H7 (cell line): ENCODE results near the gene CEBPB. TPM values are rescaled to one million over a fixed set of nuclear protein-coding genes. Genes with fewer than 3 reads are reported as not detected.
"Not testable (repeated sequence)": the region's sequence is repeated elsewhere in the genome, so short reads cannot be mapped to it uniquely, and the experiment has no call there.

Experiments
- DNase-seq: peaks from one replicate; pipeline ENCODE4 v3.0.0; 2012
- H3K27me3 ChIP-seq: 2 replicates; pipeline ENCODE4 v1.6.0; 2011; ENCODE audit warnings: mild to moderate bottlenecking, low read length; ENCODE audit not compliant: control insufficient read depth, insufficient read depth
- H3K36me3 ChIP-seq: replicated peaks from 2 replicates; pipeline ENCODE4 v1.5.1; 2011; ENCODE audit warnings: low read length; ENCODE audit not compliant: control insufficient read depth, insufficient read depth
- H3K4me3 ChIP-seq: 2 replicates; pipeline ENCODE4 v1.5.1; 2011; ENCODE audit warnings: low read depth, mild to moderate bottlenecking, control low read depth, low read length, moderate library complexity; ENCODE audit not compliant: insufficient read depth
- total RNA-seq: library from RNA; depleted of rRNA; stranded (reverse); fragments of >200 nt; shearing (Covaris generic); gene quantifications from 2 replicates; pipeline ENCODE4 v1.2.3, GENCODE V29; 2014

The CEBPB gene
- total RNA-seq, 1 experiment from 2014 or later, result 23.5 TPM

DNA sequence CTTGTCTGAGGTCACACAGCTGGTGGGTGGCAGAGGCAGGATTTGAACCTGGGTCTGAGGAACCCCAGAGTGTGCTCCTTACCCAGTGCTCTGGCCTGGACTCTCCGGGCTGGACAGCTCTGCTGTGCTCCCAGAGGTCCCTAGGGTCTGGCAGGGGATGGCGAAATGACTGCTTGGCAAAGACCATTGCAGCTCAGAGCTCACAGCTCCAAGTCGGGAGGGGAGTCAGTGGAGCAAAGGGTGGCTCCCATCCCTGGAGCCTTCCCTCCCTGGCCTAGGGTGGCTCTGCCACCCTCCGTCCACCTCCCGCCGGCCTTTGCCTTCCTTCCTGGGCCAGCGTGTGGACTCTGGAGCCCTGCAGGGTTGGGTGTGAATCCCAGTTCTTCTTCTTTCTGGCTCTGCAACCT lies 17.5 kb downstream of the CEBPB start:
- DNase-seq, result peak; percentile 28
- Histone ChIP-seq H3K27me3 (no peaks in the 10 kb centered on the region), H3K4me3 (no peak overlapping the region), H3K36me3 (no peaks in the 10 kb centered on the region)

- not testable (repeated sequence) for DNase-seq, H3K4me3 ChIP-seq, H3K27me3 ChIP-seq, H3K36me3 ChIP-seq
These were observed 18.2 kb downstream of the CEBPB start for GRCh38 chr20:50208815-50209214.

GRCh38 chr20:50210066-50210619 lies 19.5 kb downstream of the CEBPB start:
- no peak for DNase-seq
- H3K36me3 ChIP-seq, result no peaks in the 10 kb centered on the region
- H3K4me3 ChIP-seq, result no peak overlapping the region
- H3K27me3 ChIP-seq, result no peaks in the 10 kb centered on the region

GRCh38 chr20:50211091-50211490 lies 20.5 kb downstream of the CEBPB start:
- Histone ChIP-seq H3K36me3 (no peaks in the 10 kb centered on the region), H3K4me3 (no peak overlapping the region), H3K27me3 (no peaks in the 10 kb centered on the region)
- DNase-seq, result no peak

DNA sequence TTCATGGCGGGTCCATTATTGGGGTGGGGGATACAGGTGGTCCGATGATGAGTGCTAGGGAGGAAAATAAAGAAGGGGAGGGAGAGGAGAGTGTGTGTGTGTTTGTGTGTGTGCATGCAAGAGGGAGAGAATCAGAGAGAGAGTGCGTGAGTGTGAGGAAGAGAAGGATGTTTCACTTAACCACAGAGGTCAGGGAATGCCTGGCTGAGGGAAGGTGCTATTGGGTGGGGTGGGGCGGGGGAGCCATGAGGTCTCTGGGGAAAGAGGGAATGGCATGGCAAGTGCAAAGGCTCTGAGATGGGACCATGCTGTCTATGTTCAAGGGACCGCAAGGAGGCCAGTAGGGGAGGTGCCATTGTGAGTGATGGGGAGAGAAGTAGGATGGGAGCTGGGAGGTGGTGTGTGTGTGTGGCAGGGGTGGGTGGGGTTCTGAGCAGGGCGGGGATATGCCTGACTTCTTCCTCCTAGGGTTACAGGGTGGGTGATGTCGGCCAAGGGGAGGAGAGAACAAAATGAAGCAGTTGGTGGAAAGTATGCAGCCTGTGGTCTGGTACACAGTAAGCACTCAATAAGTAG lies 23.0 kb downstream of the CEBPB start:
- no peaks in the 10 kb centered on the region for H3K36me3 ChIP-seq
- peak; percentile 59 for DNase-seq
- H3K4me3 ChIP-seq, result no peak overlapping the region
- no peaks in the 10 kb centered on the region for H3K27me3 ChIP-seq

DNA sequence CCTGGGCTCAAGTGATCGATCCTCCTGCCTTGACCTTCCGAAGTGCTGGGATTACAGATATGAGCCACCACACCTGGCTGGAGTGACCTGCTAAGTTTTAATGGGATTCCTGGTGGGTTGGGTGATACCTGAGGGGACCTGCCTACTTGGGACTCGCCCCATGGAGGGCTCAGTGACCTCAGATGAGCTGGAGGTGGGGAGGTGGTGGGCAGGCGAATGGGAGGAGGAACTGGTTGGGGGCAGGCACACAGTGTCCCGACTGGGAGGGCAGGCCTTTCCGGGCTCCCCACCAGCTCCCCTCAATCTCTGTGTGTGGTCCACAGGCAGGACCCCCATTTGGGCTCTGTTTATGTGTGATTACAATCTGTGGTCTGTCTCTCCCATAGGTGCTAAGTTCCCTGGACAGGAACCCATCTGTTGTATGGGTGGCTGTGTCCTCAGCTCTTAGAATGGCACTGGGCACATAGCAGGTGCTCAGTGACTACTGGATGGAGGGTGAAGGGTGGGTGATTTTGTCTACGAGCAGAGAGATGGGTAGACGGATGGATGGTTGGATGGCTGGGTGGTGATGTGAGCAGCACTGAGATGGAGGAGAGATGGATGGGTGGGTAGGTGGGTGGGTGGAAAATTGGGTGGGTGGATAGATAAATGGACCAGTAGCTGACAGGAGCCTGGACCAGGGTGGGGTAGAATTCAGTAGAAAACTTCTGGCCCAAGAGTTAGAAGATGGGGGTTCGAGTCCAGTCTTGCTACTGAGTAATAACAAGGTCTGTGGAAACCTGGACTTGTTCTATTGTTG lies 23.8 kb downstream of the CEBPB start:
- Histone ChIP-seq H3K4me3 (no peak overlapping the region), H3K27me3 (no peaks in the 10 kb centered on the region), H3K36me3 (no peaks in the 10 kb centered on the region)
- peak; percentile 28 for DNase-seq

GRCh38 chr20:50215101-50215690 lies 24.6 kb downstream of the CEBPB start:
- H3K27me3 ChIP-seq, result no peaks in the 10 kb centered on the region
- H3K36me3 ChIP-seq, result no peaks in the 10 kb centered on the region
- DNase-seq, result peak; percentile 51
- H3K4me3 ChIP-seq, result no peak overlapping the region

GRCh38 chr20:50215926-50216325 lies 25.3 kb downstream of the CEBPB start:
- peak; percentile 63 for DNase-seq

GRCh38 chr20:50216543-50217206 lies 26.0 kb downstream of the CEBPB start:
- H3K36me3 ChIP-seq, result no peaks in the 10 kb centered on the region
- H3K27me3 ChIP-seq, result no peaks in the 10 kb centered on the region
- no peak overlapping the region for H3K4me3 ChIP-seq
- DNase-seq, result peak; percentile 61

More at GRCh38 chr20:50215926-50216325, 25.3 kb downstream of the CEBPB start:
- H3K4me3 ChIP-seq, result no peak overlapping the region
- no peaks in the 10 kb centered on the region for H3K36me3 ChIP-seq
- no peaks in the 10 kb centered on the region for H3K27me3 ChIP-seq

DNA sequence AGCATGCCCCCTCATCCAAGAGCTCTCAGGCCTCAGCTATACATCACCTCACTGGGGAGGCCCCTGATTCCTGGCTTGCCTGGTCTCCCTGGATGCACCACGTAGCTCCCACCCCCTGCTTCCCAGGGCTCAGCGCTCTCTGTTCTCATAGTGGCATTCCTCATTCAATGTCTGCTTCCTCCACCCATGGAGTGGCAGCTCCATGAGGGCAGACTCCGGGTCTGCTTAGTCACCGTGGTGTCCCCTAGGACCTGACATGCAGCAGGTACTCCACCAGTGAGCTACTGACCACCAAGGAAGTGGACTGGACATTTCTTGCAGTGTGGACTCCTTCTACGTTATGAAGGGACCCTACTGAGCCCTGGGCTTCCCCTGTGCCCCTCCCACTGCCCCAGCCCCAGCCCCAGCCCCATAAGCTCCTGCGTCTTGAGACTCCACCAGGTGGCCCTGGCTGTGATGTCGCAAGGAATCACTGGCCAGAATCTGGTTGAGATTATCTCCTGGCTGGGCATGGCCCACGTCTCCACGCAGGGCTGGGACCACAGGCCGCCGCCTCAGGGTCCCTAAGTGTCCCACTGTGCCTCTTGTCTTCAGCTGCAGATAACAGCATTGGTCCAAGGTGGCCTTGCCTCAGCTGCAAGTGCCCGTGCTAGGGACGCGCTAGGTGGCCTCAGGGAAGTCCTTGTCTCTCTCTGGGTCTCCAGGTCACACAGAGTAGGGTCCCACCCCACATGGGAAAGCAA lies 26.7 kb downstream of the CEBPB start:
- peak; percentile 48 for DNase-seq
- Histone ChIP-seq H3K27me3 (no peaks in the 10 kb centered on the region), H3K36me3 (no peaks in the 10 kb centered on the region), H3K4me3 (no peak overlapping the region)

DNA sequence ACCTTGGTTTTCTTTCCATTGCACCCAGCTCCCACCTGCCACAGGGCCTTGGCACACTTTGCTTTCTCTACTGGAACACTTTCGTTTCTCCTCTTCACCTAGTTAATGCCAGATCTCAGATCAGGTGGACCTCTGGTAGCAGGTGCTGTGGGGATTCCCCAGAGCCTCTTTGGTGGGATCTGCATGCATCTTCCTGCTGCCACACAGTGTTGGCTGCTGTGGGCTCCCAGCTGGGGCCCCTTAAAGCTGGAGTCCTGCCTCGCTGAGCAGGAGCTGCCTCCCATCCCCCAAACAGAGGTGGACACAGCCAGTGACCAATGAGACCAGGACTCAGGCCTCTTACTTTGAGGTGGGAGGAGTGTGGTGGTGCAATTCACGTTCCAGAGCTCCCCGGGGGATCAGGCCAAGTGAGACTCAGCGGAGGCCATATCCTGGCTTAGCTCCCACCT lies 28.4 kb downstream of the CEBPB start:
- peak; percentile 63 for DNase-seq
- no peak overlapping the region for H3K4me3 ChIP-seq
- H3K27me3 ChIP-seq, result no peaks in the 10 kb centered on the region
- no peaks in the 10 kb centered on the region for H3K36me3 ChIP-seq

DNA sequence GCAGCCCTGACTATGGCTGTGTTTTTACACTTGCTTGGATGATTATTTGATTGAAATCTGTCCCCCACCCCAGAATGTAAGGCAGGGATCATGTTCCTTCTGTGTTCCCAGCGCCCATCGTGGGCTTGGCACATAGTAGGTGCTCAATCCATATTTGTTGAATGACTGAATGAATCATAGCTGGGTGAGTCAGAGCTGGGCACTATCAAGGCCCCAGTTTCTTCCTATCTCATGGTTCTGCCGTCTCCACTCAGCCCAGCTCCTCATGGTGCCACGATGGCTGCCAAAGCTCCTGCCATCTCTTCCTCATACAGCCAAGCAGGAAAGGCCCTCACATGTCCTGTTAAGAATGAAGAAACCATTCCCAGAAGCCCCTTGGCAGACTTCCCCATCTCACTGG lies 29.0 kb downstream of the CEBPB start:
- Histone ChIP-seq H3K4me3 (no peak overlapping the region), H3K27me3 (no peaks in the 10 kb centered on the region), H3K36me3 (no peaks in the 10 kb centered on the region)
- no peak for DNase-seq

DNA sequence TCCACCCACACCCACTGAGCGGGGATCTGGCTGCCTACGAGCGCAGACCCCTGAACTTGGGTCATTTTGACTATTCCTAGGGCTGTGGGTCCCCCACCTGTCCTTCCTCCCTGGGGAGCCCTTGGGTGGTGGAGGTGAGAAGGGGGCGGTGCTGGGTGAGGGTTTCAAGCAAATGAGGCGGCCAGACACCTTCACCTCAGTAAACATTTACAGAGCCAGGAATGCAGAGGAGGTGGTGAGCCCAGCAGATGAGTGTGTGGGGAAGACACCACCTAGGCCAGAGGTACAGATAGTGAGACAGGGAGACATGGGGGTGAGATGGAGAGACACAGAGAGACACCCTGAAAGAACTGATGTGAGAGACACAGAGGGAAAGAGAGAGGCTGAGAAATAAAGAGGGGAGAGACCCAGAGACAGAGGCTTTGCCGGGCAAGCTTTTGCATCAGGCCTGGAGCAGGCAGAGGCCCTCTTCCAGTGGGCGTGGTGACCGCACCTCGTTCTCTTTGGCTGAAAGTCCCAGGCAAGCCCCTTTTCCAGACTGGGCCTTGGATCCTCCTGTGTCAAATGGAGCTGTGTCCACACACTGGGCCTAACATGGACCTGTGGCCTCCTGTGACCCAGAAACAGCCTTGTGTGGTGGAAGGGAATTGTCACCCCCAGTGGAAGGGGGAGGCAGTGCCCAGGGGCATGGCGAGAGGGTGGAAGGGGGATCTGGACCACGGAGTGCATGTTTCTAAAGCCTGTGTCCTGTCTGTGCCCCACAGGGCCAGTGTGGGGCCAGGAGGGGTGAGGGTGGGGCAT lies 29.7 kb downstream of the CEBPB start:
- H3K4me3 ChIP-seq, result no peak overlapping the region
- DNase-seq, result peak; percentile 48
- H3K27me3 ChIP-seq, result no peaks in the 10 kb centered on the region
- H3K36me3 ChIP-seq, result no peaks in the 10 kb centered on the region
